Testis (tissue), 3 donors: Measurements from ENCODE around the gene CARMIL1. TPM values are rescaled to one million over a fixed set of nuclear protein-coding genes. Genes with fewer than 3 reads are reported as not detected.
A peak's percentile ranks its signal among the peaks of the same experiment; 100 is the strongest.

Source experiments
- DNase-seq: peaks from one replicate; pipeline ENCODE4 v3.0.0-alpha.2; 2019
- H3K27ac ChIP-seq, 2 donors: fragments of 200-600 bp; sonication (generic); one replicate each; pipeline ENCODE4 v1.5.1; 2019
- H3K27me3 ChIP-seq: fragments of 200-600 bp; sonication (generic); one replicate; pipeline ENCODE4 v1.5.1; 2019
- H3K36me3 ChIP-seq: fragments of 200-600 bp; sonication (generic); one replicate; pipeline ENCODE4 v1.5.1; 2017; ENCODE audit warnings: low read depth; ENCODE audit errors: missing control alignments
- H3K4me1 ChIP-seq: fragments of 200-600 bp; sonication (generic); one replicate; pipeline ENCODE4 v1.5.1; 2019
- H3K4me3 ChIP-seq, 2 donors: fragments of 200-600 bp; sonication (generic); one replicate each; pipeline ENCODE4 v1.5.1; 2017 to 2019
- H3K9me3 ChIP-seq: fragments of 200-600 bp; sonication (generic); one replicate; pipeline ENCODE4 v1.5.1; 2017
- CTCF ChIP-seq, 3 experiments: fragments of 450-650 bp in 2 of 3; fragments of 200-600 bp in 1 of 3; sonication (generic) in 1 of 3; IDR thresholded peaks; one replicate each; pipeline ENCODE4 v1.5.1; 2016 to 2019; ENCODE audit warnings: antibody characterized with exemption in 3 of 3, mild to moderate bottlenecking in 2 of 3, moderate library complexity in 1 of 3
- POLR2A ChIP-seq: fragments of 450-650 bp; IDR thresholded peaks from one replicate; pipeline ENCODE4 v1.6.1; 2017; ENCODE audit warnings: antibody characterized with exemption, mild to moderate bottlenecking, moderate library complexity
- WGBS, 2 donors: methylation state at CpG; one replicate each; pipeline ENCODE4 v1.1.5; 2018; 5-methylcytosine and 5-hydroxymethylcytosine counted together
- intact Hi-C: fragments of 100-400 bp; cut with DNase I; formaldehyde crosslinking; loops from one replicate; pipeline ENCODE4 v1.15.1; 2023; ENCODE audit warnings: low total_unique reads
- polyA plus RNA-seq: library from polyadenylated mRNA; stranded (reverse); fragments of 350-450 nt; fragmentation: Illumina TruSeq; extraction: RNeasy Lipid Tissue Mini Kit (QIAGEN cat#74804); gene quantifications from one replicate; pipeline ENCODE4 v1.2.3, GENCODE V29; 2014; ENCODE audit warnings: low read depth, low replicate concordance; ENCODE audit not compliant: insufficient read depth
- total RNA-seq, 2 donors: library from RNA; depleted of rRNA; stranded (reverse); fragments of >200 nt; gene quantifications; one replicate each; pipeline ENCODE4 v1.2.3, GENCODE V29; 2016

CARMIL1 gene
- total and polyA plus RNA-seq, 3 donors from 2014 or later = 39.4 to 120 (median 108) TPM

- WGBS, 2 donors = 53 to 57% methylated on average over 8 of the region's 8 CpGs
- Histone ChIP-seq H3K4me1 (peaks cover 23% of the 10 kb centered on the region), H3K27ac (no peak overlapping the region), H3K9me3 (no peaks in the 10 kb centered on the region), H3K27me3 (no peaks in the 10 kb centered on the region), H3K4me3 (no peak overlapping the region), H3K36me3 (no peaks in the 10 kb centered on the region)
- intact Hi-C loops = no loop called here
- DNase-seq = peak; percentile 75
- TF ChIP-seq POLR2A (no peak), CTCF (IDR thresholded peaks at IDR 0.05) (no peak)
Measured at GRCh38 chr6:25485821-25486534, 206.8 kb downstream of the CARMIL1 start.

GRCh38 chr6:25486550-25486949 lies 207.4 kb downstream of the CARMIL1 start:
- intact Hi-C loops = no loop called here
- no peaks in the 10 kb centered on the region for H3K27me3 ChIP-seq
- TF ChIP-seq CTCF (IDR thresholded peaks at IDR 0.05) = no peak
- no peak for TF ChIP-seq POLR2A
- H3K4me3 ChIP-seq = no peak overlapping the region
- DNase-seq = no peak
- no peak overlapping the region for H3K27ac ChIP-seq
- H3K9me3 ChIP-seq = no peaks in the 10 kb centered on the region
- WGBS, 2 donors = 61 to 74% methylated on average over 3 of the region's 3 CpGs
- H3K36me3 ChIP-seq = no peaks in the 10 kb centered on the region
- peaks cover 23% of the 10 kb centered on the region for H3K4me1 ChIP-seq

GRCh38 chr6:25487012-25487411 lies 207.8 kb downstream of the CARMIL1 start:
- Histone ChIP-seq H3K27me3 (no peaks in the 10 kb centered on the region), H3K4me3 (no peak overlapping the region), H3K36me3 (no peaks in the 10 kb centered on the region), H3K4me1 (peaks cover 23% of the 10 kb centered on the region), H3K27ac (no peak overlapping the region), H3K9me3 (no peaks in the 10 kb centered on the region)
- 67 to 76% methylated on average over 5 of the region's 5 CpGs for WGBS, 2 donors
- DNase-seq = no peak
- intact Hi-C loops = no loop called here
- TF ChIP-seq CTCF (IDR thresholded peaks at IDR 0.05) (no peak), POLR2A (no peak)

- no peaks in the 10 kb centered on the region for H3K9me3 ChIP-seq
- intact Hi-C loops = no loop called here
- WGBS, 2 donors = 93% methylated on average over 3 of the region's 3 CpGs
Measured at GRCh38 chr6:25488156-25488555, 209.0 kb downstream of the CARMIL1 start.

More at GRCh38 chr6:25488156-25488555, 209.0 kb downstream of the CARMIL1 start:
- H3K4me3 ChIP-seq = no peak overlapping the region
- H3K27me3 ChIP-seq = no peaks in the 10 kb centered on the region
- H3K27ac ChIP-seq = no peak overlapping the region
- no peak for DNase-seq
- TF ChIP-seq CTCF (IDR thresholded peaks at IDR 0.05) (no peak), POLR2A (no peak)
- H3K4me1 ChIP-seq = peaks cover 18% of the 10 kb centered on the region
- H3K36me3 ChIP-seq = no peaks in the 10 kb centered on the region
